ENCODE data around the gene ZGLP1.

ZGLP1 gene

DNA sequence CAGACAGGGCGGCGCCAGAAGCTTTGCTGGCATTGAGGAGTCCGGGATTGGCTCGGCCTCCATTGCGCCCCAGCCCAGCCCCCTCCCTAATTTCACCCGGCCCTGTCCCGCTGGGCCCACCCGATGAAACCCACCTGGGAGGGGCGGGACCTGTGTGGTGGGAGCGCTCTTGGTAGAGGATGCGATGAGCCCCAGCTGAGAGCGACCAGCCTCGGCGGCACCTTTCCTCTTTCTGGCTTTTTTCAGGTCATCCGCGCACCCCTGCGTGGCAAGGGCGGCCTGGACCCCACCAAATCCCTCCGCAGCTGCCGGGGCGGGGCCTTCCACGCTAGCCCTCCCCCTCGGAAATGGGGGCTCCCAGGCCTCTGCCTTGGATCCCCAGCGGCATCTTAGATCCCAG, at the start of gene ZGLP1:
Gene ZGLP1 (minus strand): TSS at position 393 of the 400 bp plus-strand sequence.
- H3K9me3 ChIP-seq (replicated peaks; ENCODE audit: insufficient read depth, low read length): no peaks in the 10 kb centered on the region
- H3K4me2 ChIP-seq (ENCODE audit: low read depth, low read length): no peak within 1 kb of the TSS
- H4K20me1 ChIP-seq (ENCODE audit: insufficient read depth, low read length): no peaks in the 10 kb centered on the region
- no peak within 1 kb of the TSS for H3K27ac ChIP-seq (ENCODE audit: low read length)
- no peaks in the 10 kb centered on the region for H3F3A ChIP-seq (ENCODE audit: insufficient read depth, low read length)
- no peak for TF ChIP-seq EZH2phosphoT487 (IDR thresholded peaks at IDR 0.05; ENCODE audit: low read length)
- TF ChIP-seq, protein P1, sequence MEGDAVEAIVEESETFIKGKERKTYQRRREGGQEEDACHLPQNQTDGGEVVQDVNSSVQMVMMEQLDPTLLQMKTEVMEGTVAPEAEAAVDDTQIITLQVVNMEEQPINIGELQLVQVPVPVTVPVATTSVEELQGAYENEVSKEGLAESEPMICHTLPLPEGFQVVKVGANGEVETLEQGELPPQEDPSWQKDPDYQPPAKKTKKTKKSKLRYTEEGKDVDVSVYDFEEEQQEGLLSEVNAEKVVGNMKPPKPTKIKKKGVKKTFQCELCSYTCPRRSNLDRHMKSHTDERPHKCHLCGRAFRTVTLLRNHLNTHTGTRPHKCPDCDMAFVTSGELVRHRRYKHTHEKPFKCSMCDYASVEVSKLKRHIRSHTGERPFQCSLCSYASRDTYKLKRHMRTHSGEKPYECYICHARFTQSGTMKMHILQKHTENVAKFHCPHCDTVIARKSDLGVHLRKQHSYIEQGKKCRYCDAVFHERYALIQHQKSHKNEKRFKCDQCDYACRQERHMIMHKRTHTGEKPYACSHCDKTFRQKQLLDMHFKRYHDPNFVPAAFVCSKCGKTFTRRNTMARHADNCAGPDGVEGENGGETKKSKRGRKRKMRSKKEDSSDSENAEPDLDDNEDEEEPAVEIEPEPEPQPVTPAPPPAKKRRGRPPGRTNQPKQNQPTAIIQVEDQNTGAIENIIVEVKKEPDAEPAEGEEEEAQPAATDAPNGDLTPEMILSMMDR (IDR thresholded peaks at IDR 0.05; ENCODE audit: low read length): no peak
- no peak for TF ChIP-seq EZH2 (optimal IDR thresholded peaks at IDR 0.05; ENCODE audit: low read depth, low read length)
- H3K9ac ChIP-seq (ENCODE audit: low read length): no peak within 1 kb of the TSS
- H3K36me3 ChIP-seq (replicated peaks; ENCODE audit: insufficient read depth, low read length): no peaks in the 10 kb centered on the region
- no peak for DNase-seq
- H3K9me2 ChIP-seq (replicated peaks; ENCODE audit: insufficient read depth, low read length): no peaks in the 10 kb centered on the region
- no peaks in the 10 kb centered on the region for H3K79me2 ChIP-seq (ENCODE audit: low read length)
- no peak within 1 kb of the TSS for H3K4me3 ChIP-seq (ENCODE audit: low read length)
- H3K4me1 ChIP-seq (ENCODE audit: low read length): no peaks in the 10 kb centered on the region
- no peak within 1 kb of the TSS for H2AFZ ChIP-seq (ENCODE audit: low read length)
- H3K27me3 ChIP-seq (replicated peaks; ENCODE audit: insufficient read depth, low read length): no peaks in the 10 kb centered on the region

DNA sequence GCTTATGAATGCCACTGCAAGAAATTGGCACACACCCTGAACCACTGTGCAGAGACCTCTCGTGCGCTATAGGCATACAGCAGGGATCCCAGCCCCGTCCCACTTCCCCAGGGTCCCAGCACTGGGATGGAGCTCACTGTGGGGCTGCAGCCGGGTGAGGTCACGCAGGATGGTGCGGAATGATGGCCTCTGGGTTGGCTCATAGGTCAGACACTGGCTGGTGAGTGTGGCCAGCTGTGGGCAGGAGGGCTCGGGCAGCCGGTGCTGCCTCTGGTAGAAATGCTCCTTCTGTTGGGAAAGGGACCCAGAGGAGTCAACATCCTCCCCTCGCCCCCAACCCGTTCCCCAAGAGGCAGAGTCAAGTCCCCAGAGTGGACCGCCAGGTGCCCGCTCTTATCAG, 46.8 kb upstream of the ZGLP1 start:
- 0 out of 2 replicates have a peak, but pooled peaks cover 3% of the 10 kb centered on the region for H3F3A ChIP-seq (ENCODE audit: insufficient read depth, low read length)
- 0 out of 2 replicates have a peak, but pooled peaks cover 2% of the 10 kb centered on the region for H3K36me3 ChIP-seq (replicated peaks; ENCODE audit: insufficient read depth, low read length)
- H3K4me2 ChIP-seq (ENCODE audit: low read depth, low read length): no peak overlapping the region

DNA sequence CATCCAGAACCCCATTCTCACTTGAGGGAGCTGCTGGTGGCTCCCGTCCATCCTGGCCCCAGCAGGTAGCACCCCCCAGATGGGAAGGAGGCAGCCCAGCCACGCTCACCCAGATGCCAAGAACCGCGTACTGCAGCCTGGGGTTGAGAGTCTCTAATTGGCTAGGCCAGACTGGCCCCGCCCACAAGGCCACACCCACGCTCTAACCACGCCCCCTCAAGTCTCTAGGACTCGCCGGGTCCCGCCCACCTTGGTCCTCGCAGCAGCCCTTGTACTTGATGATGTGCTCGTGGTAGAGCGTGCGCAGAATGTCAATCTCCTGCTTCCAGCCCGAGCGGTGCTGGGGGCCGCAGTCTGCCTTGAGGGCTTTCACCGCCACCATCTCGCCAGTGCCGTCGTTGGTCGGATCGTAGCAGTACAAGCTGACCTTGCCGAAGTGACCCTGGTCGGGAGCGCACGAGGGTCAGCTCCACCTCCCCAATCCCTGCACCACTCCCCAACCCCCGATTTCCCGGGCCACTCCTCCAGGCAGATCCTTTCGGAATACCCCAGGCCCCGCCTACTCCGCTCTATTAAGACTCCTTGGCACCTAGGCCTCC, 44.3 kb upstream of the ZGLP1 start:
- H4K20me1 ChIP-seq (ENCODE audit: insufficient read depth, low read length): no peaks in the 10 kb centered on the region
- H3K79me2 ChIP-seq (ENCODE audit: low read length): no peaks in the 10 kb centered on the region
- no peak overlapping the region for H3K9ac ChIP-seq (ENCODE audit: low read length)
- TF ChIP-seq, protein P1 (IDR thresholded peaks at IDR 0.05; ENCODE audit: low read length): no peak
- TF ChIP-seq EZH2phosphoT487 (IDR thresholded peaks at IDR 0.05; ENCODE audit: low read length) (no peak), EZH2 (optimal IDR thresholded peaks at IDR 0.05; ENCODE audit: low read depth, low read length) (no peak)
- H3K9me2 ChIP-seq (replicated peaks; ENCODE audit: insufficient read depth, low read length): no peaks in the 10 kb centered on the region
- H3K4me2 ChIP-seq (ENCODE audit: low read depth, low read length): no peak overlapping the region
- DNase-seq: no peak
- H3K9me3 ChIP-seq (replicated peaks; ENCODE audit: insufficient read depth, low read length): no peaks in the 10 kb centered on the region
- H3K4me3 ChIP-seq (ENCODE audit: low read length): no peak overlapping the region
- 0 out of 2 replicates have a peak, but pooled peaks cover 3% of the 10 kb centered on the region for H3F3A ChIP-seq (ENCODE audit: insufficient read depth, low read length)
- H3K36me3 ChIP-seq (replicated peaks; ENCODE audit: insufficient read depth, low read length): 0 out of 2 replicates have a peak, but pooled peaks cover 2% of the 10 kb centered on the region
- no peak overlapping the region for H2AFZ ChIP-seq (ENCODE audit: low read length)
- no peaks in the 10 kb centered on the region for H3K4me1 ChIP-seq (ENCODE audit: low read length)
- H3K27ac ChIP-seq (ENCODE audit: low read length): no peak overlapping the region
- no peaks in the 10 kb centered on the region for H3K27me3 ChIP-seq (replicated peaks; ENCODE audit: insufficient read depth, low read length)

More for the DNA sequence above, 46.8 kb upstream of the ZGLP1 start:
- no peak overlapping the region for H2AFZ ChIP-seq (ENCODE audit: low read length)
- no peak overlapping the region for H3K27ac ChIP-seq (ENCODE audit: low read length)
- no peaks in the 10 kb centered on the region for H3K9me2 ChIP-seq (replicated peaks; ENCODE audit: insufficient read depth, low read length)
- no peaks in the 10 kb centered on the region for H3K27me3 ChIP-seq (replicated peaks; ENCODE audit: insufficient read depth, low read length)
- DNase-seq: no peak
- H3K4me1 ChIP-seq (ENCODE audit: low read length): no peaks in the 10 kb centered on the region
- H3K4me3 ChIP-seq (ENCODE audit: low read length): no peak overlapping the region
- TF ChIP-seq, protein P1 (IDR thresholded peaks at IDR 0.05; ENCODE audit: low read length): no peak
- no peak for TF ChIP-seq EZH2 (optimal IDR thresholded peaks at IDR 0.05; ENCODE audit: low read depth, low read length)
- no peak for TF ChIP-seq EZH2phosphoT487 (IDR thresholded peaks at IDR 0.05; ENCODE audit: low read length)
- H3K9me3 ChIP-seq (replicated peaks; ENCODE audit: insufficient read depth, low read length): no peaks in the 10 kb centered on the region
- H3K79me2 ChIP-seq (ENCODE audit: low read length): no peaks in the 10 kb centered on the region
- no peaks in the 10 kb centered on the region for H4K20me1 ChIP-seq (ENCODE audit: insufficient read depth, low read length)
- H3K9ac ChIP-seq (ENCODE audit: low read length): no peak overlapping the region
